ENCODE measurements around the gene FABP3. TPM values are rescaled to one million over a fixed set of nuclear protein-coding genes. Genes with fewer than 3 reads are reported as not detected.
A peak's percentile ranks its signal among the peaks of the same experiment; 100 is the strongest.

FABP3 gene
- total RNA-seq, 4 donors from 2014 or later, result 2.5 to 12.1 (median 8.6) TPM

DNA sequence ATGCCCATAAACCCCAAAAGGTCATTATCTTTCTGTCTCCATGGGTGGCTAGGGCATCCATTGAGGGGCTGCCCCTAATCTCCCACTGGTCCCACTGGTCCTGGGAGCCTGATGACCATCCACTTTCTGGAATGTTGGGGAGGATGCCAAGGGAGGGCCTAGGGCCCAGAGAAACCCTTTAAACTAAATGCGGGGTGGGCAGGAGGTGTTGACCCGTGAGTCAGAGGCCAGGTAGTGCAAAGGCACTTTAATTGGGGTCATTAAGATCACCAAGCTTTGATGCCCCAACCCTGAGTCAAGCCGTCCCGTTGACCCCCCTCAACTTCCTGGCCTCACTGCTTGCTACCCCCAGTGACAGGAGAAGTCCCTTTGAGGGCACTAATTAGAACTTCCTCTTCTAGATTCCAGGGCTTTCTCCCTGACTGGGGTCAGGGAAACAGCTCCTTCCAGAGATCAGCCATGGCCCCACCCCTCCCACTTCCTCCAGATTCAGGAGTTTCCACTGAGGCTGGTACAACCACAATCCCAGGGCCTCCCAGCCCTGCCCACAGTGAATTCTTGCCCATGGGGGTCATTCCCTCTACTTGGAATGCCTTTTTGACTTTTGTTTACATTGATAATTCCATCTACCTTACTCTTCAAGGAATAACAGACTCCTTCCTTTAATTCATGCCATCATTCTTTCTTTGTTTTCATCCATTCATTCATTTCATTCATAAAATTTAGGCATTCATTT lies 24.7 kb upstream of the FABP3 start:
- 64 to 78% methylated on average over 4 of the region's 4 CpGs for WGBS, 2 donors
- intact Hi-C loops (cut with DNase I; ENCODE audit: low total_unique reads), result no loop called here
- TF ChIP-seq POLR2A (IDR thresholded peaks at IDR 0.05), result no peak
- TF ChIP-seq, protein P1, sequence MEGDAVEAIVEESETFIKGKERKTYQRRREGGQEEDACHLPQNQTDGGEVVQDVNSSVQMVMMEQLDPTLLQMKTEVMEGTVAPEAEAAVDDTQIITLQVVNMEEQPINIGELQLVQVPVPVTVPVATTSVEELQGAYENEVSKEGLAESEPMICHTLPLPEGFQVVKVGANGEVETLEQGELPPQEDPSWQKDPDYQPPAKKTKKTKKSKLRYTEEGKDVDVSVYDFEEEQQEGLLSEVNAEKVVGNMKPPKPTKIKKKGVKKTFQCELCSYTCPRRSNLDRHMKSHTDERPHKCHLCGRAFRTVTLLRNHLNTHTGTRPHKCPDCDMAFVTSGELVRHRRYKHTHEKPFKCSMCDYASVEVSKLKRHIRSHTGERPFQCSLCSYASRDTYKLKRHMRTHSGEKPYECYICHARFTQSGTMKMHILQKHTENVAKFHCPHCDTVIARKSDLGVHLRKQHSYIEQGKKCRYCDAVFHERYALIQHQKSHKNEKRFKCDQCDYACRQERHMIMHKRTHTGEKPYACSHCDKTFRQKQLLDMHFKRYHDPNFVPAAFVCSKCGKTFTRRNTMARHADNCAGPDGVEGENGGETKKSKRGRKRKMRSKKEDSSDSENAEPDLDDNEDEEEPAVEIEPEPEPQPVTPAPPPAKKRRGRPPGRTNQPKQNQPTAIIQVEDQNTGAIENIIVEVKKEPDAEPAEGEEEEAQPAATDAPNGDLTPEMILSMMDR (IDR thresholded peaks at IDR 0.05), result no peak
- DNase-seq (ENCODE audit: low spot score in 2 of 2), result no peak
- no peak overlapping the region for H3K4me3 ChIP-seq (ENCODE audit: low read depth, poor library complexity, severe bottlenecking)

DNA sequence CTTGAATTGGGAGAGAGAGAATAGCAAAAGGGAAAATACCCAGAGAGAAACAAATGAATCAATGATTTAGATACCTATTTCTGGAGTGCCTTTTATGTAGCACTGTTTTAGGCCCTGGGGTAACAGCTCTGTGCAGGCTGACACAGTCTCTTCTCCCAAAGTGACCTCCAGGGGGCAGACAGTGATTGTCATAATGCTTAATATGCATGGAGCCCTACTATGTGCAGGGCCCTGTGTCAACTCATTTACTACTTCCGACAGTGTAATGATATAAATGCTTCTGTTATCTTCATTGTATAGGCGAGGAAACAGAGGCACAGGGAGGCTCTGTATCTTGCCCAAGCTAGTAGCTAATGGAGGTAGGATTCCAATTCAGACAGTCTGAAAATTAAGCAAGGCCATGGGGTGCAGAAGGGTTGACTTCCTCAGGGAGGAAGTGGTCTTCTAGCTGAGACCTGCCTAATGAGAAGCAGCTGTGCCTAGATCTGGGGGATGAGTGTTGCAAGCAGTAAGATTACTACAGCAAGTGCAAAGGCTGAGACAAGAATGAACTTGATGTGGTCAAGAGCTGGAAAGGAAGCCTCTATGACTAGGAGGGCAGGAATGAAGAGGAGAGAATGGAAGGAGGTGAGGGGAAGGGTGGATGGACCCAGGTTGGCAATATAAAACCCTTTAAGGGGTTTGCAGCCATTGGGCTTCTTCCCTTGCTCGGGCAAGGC lies 23.9 kb upstream of the FABP3 start:
- TF ChIP-seq POLR2A (IDR thresholded peaks at IDR 0.05), result no peak
- TF ChIP-seq, protein P1 (IDR thresholded peaks at IDR 0.05), result no peak
- intact Hi-C loops (cut with DNase I; ENCODE audit: low total_unique reads), result no loop called here
- no peak for DNase-seq (ENCODE audit: low spot score in 2 of 2)
- H3K4me3 ChIP-seq (ENCODE audit: low read depth, poor library complexity, severe bottlenecking), result no peak overlapping the region
- WGBS, 2 donors, result 93 to 96% methylated on average over 3 of the region's 3 CpGs

DNA sequence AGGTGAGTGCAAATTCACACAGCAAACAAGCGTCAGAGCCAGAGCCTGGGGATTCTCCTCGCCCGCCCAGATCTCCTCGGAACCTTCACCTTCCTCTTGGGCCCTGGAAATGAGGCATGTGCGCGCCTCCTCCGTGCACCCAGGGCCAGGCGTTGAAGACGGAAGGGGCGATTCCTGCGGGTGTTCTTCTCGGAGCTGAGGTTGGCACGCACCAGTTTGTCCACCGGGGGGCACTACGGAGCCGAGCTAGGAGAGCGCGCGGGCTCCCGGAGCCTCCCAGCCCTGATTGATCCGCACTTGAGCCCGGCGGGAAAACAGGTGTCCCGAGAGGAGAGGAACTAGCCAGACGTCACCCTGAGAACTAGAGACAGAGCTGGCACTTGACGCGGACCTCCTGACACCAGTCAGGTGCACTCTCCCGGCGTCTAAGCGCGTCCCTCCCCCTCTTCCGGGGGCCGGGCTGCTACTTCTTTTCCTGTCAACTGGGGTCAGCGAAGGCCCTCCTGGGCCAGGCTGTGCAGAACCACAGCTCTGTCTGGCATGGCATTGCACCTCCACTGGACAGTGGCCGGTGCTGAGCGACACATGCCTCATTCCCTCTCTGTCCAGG lies 21.8 kb upstream of the FABP3 start:
- intact Hi-C loops (cut with DNase I; ENCODE audit: low total_unique reads), result no loop called here
- no peak overlapping the region for H3K4me3 ChIP-seq (ENCODE audit: low read depth, poor library complexity, severe bottlenecking)
- WGBS, 2 donors, result 2% methylated on average over 19 to 35 of the region's 36 CpGs
- no peak for TF ChIP-seq POLR2A (IDR thresholded peaks at IDR 0.05)
- TF ChIP-seq, protein P1 (IDR thresholded peaks at IDR 0.05), result no peak
- DNase-seq (ENCODE audit: low spot score in 2 of 2), result peak; percentile 73 to 96

DNA sequence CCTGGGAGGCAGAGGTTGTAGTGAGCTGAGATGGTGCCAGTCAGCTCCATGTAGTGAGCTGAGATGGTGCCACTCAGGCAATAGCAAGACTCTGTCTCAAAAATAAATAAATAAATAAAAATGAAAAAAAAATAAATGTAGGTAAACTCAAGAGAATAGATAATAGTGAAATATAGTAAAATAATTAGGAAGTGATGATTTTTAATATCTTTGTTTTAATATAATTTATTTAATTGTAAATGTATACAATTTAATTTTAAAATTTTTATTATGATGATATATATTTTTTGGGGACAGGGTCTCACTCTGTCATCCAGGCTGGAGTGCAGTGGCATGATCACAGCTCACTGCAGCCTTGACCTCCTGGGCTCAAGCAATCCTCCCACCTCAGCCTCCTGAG lies 20.6 kb upstream of the FABP3 start:
- intact Hi-C loops (cut with DNase I; ENCODE audit: low total_unique reads), result no loop called here
- DNase-seq (ENCODE audit: low spot score in 2 of 2), result no peak

DNA sequence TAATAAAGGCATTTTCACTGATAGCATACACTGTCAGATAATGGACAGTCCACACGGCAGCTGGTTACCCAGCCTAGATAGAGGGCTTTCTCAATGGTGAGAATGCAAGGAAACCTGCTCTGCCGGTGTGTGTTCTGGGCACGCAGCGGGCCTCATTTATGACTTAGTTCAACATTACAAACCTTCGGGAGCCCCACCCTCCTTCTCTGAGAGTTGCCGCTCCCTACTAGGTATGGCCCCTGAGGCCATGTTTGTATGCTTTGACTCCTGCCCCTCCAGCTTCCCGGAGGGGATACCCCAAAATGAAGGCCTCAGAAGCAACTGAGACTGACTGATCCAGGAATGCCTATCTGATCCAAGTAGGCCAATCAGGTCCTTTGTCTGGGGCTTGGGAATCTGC lies 17.2 kb upstream of the FABP3 start:
- 47 to 68% methylated on average over 7 of the region's 7 CpGs for WGBS, 2 donors
- H3K4me3 ChIP-seq (ENCODE audit: low read depth, poor library complexity, severe bottlenecking), result no peak overlapping the region
- peak in 1 of 2 donors; percentile 47 for DNase-seq (ENCODE audit: low spot score in 2 of 2)
- no peak for TF ChIP-seq POLR2A (IDR thresholded peaks at IDR 0.05)
- TF ChIP-seq, protein P1 (IDR thresholded peaks at IDR 0.05), result no peak
- intact Hi-C loops (cut with DNase I; ENCODE audit: low total_unique reads), result no loop called here

More for the DNA sequence above, 20.6 kb upstream of the FABP3 start:
- no peak overlapping the region for H3K4me3 ChIP-seq (ENCODE audit: low read depth, poor library complexity, severe bottlenecking)
- TF ChIP-seq, protein P1 (IDR thresholded peaks at IDR 0.05), result no peak
- no peak for TF ChIP-seq POLR2A (IDR thresholded peaks at IDR 0.05)

Data from lower leg skin (tissue), 4 donors.